GM12891 (cell line): ENCODE data around the gene FXYD6.

Experiments used
- POLR2A ChIP-seq: IDR thresholded peaks from 2 replicates; pipeline ENCODE4 v1.6.1; 2011; ENCODE audit warnings: low read depth, low read length, control low read depth
- POLR2AphosphoS5 ChIP-seq: IDR thresholded peaks from 2 replicates; pipeline ENCODE4 v1.6.1; 2011; ENCODE audit warnings: low read depth, low read length, control low read depth
- TAF1 ChIP-seq: IDR thresholded peaks from 2 replicates; pipeline ENCODE4 v1.6.1; 2011; ENCODE audit warnings: low read depth, low read length, control low read depth

GRCh38 chr11:117825538-117826189 lies 50.8 kb downstream of the FXYD6 start:
- TF ChIP-seq POLR2AphosphoS5 (no peak), POLR2A (no peak), TAF1 (no peak)
